NK-92 treated with Interleukin-12 subunit alpha and Interleukin-12 subunit beta, amount 100 ng/mL, for 24 hours (cell line): Measurements from ENCODE around the gene MAP3K15.

Experiments
- DNase-seq: peaks from one replicate; lab custom pipeline; 2025; lab: John Stamatoyannopoulos, UW

Gene MAP3K15

GRCh38 chrX:19403696-19404095 is 111.6 kb downstream of the MAP3K15 start:
- DNase-seq: no peak

- DNase-seq: no peak
Measured at GRCh38 chrX:19392703-19393102, 122.6 kb downstream of the MAP3K15 start.

- DNase-seq: no peak
Measured at GRCh38 chrX:19392078-19392477, 123.2 kb downstream of the MAP3K15 start.

GRCh38 chrX:19389227-19389845 is 126.0 kb downstream of the MAP3K15 start:
- DNase-seq: no peak

- no peak for DNase-seq
Measured at GRCh38 chrX:19388741-19389140, 126.6 kb downstream of the MAP3K15 start.

GRCh38 chrX:19388064-19388679 is 127.1 kb downstream of the MAP3K15 start:
- no peak for DNase-seq

GRCh38 chrX:19386679-19387078 is 128.6 kb downstream of the MAP3K15 start:
- DNase-seq: no peak

- no peak for DNase-seq
Measured at GRCh38 chrX:19382555-19383145, 132.7 kb downstream of the MAP3K15 start.

- no peak for DNase-seq
Measured at GRCh38 chrX:19381326-19381725, 134.0 kb downstream of the MAP3K15 start.

GRCh38 chrX:19377799-19378198 is 137.5 kb downstream of the MAP3K15 start:
- DNase-seq: no peak

GRCh38 chrX:19375546-19375945 is 139.8 kb downstream of the MAP3K15 start:
- no peak for DNase-seq

- DNase-seq: no peak
Measured at GRCh38 chrX:19373351-19373891, 141.9 kb downstream of the MAP3K15 start.

GRCh38 chrX:19372547-19373331 is 142.6 kb downstream of the MAP3K15 start:
- DNase-seq: no peak

GRCh38 chrX:19372170-19372546 is 143.2 kb downstream of the MAP3K15 start:
- no peak for DNase-seq

- no peak for DNase-seq
Measured at GRCh38 chrX:19370061-19370460, 145.2 kb downstream of the MAP3K15 start.

- no peak for DNase-seq
Measured at GRCh38 chrX:19368576-19368975, 146.7 kb downstream of the MAP3K15 start.

GRCh38 chrX:19361701-19362100 is 153.6 kb downstream of the MAP3K15 start:
- no peak for DNase-seq

GRCh38 chrX:19360903-19361302 is 154.4 kb downstream of the MAP3K15 start:
- DNase-seq: no peak

GRCh38 chrX:19358521-19358920 is 156.8 kb downstream of the MAP3K15 start:
- no peak for DNase-seq

- no peak for DNase-seq
Measured at GRCh38 chrX:19354625-19355024, 160.7 kb downstream of the MAP3K15 start.

- no peak for DNase-seq
Measured at GRCh38 chrX:19350941-19351384, 164.3 kb downstream of the MAP3K15 start.

GRCh38 chrX:19349264-19349663 is 166.0 kb downstream of the MAP3K15 start:
- no peak for DNase-seq

GRCh38 chrX:19347916-19348315 is 167.4 kb downstream of the MAP3K15 start:
- no peak for DNase-seq
